H1 (cell line): ENCODE data around the gene CD68. TPM values are rescaled to one million over a fixed set of nuclear protein-coding genes. Genes with fewer than 3 reads are reported as not detected.

ENCODE experiments used
- CTCF ChIA-PET: fragments of 300-600 bp; sonication (Branson Sonifier 250); formaldehyde crosslinking; loops from one replicate; lab custom pipeline; 2021; ENCODE audit not compliant: partially characterized antibody; lab: Charles Lee
- POLR2A ChIA-PET: fragments of 300-600 bp; sonication (Branson Sonifier 250); formaldehyde crosslinking; loops from one replicate; lab custom pipeline; 2021; ENCODE audit warnings: inconsistent platforms; ENCODE audit not compliant: partially characterized antibody; lab: Charles Lee
- DNase-seq, 2 experiments: peaks; one replicate each; pipeline versions ENCODE4 v3.0.0 to v3.0.0-alpha.2; 2010 to 2022; ENCODE audit warnings: low spot score in 2 of 2, low read depth in 1 of 2, mixed read lengths in 1 of 2
- FAIRE-seq: peaks from 2 replicates; lab custom pipeline; 2011; peaks lifted over from hg19 to GRCh38; lab: Jason Lieb, UNC
- H2AFZ ChIP-seq: 2 replicates; pipeline ENCODE4 v1.8.1; 2012; ENCODE audit warnings: low read length, inconsistent platforms
- H2AK5ac ChIP-seq: 2 replicates; pipeline ENCODE4 v1.6.1; 2013; ENCODE audit warnings: low read depth, low read length
- H2BK120ac ChIP-seq: replicated peaks from 2 replicates; pipeline ENCODE3; 2013; ENCODE audit warnings: low read depth, low read length, inconsistent platforms
- H2BK12ac ChIP-seq: 2 replicates; pipeline ENCODE4 v1.6.1; 2013; ENCODE audit warnings: low read depth, low read length
- H2BK15ac ChIP-seq: 2 replicates; pipeline ENCODE4 v1.6.1; 2013; ENCODE audit warnings: low read length
- H2BK20ac ChIP-seq: 2 replicates; pipeline ENCODE4 v1.6.1; 2013; ENCODE audit warnings: low read length
- H2BK5ac ChIP-seq: 2 replicates; pipeline ENCODE4 v1.6.1; 2013; ENCODE audit warnings: low read depth, low read length
- H3K14ac ChIP-seq: 2 replicates; pipeline ENCODE4 v1.6.1; 2013; ENCODE audit warnings: inconsistent platforms; ENCODE audit not compliant: insufficient read length
- H3K18ac ChIP-seq: 2 replicates; pipeline ENCODE4 v1.6.1; 2013; ENCODE audit warnings: low read length; ENCODE audit errors: extremely low read depth
- H3K23ac ChIP-seq: 2 replicates; pipeline ENCODE4 v1.6.1; 2013; ENCODE audit warnings: inconsistent platforms; ENCODE audit not compliant: insufficient read length
- H3K23me2 ChIP-seq: 2 replicates; pipeline ENCODE4 v1.6.1; 2013; ENCODE audit warnings: low read depth, low read length
- H3K27ac ChIP-seq: 2 replicates; pipeline ENCODE4 v1.6.1; 2011; ENCODE audit warnings: low read depth, low read length, inconsistent platforms
- H3K27me3 ChIP-seq, 4 experiments: replicated peaks in 1 of 4; 1 replicate in 1 of 4; 2 replicates in 3 of 4; pipeline versions ENCODE4 v1.6.1 to v1.8.1; 2011 to 2013; ENCODE audit warnings: low read length in 3 of 4, mild to moderate bottlenecking in 3 of 4, inconsistent platforms in 2 of 4, mixed read lengths in 2 of 4, moderate library complexity in 1 of 4; ENCODE audit not compliant: control insufficient read depth in 3 of 4, insufficient read depth in 3 of 4; ENCODE audit errors: extremely low read depth in 1 of 4
- H3K36me3 ChIP-seq, 4 experiments: 2 replicates each; pipeline versions ENCODE4 v1.6.1 to v1.8.1; 2011 to 2013; ENCODE audit warnings: mild to moderate bottlenecking in 4 of 4, low read length in 3 of 4, moderate library complexity in 2 of 4, control low read depth in 1 of 4, inconsistent platforms in 1 of 4; ENCODE audit not compliant: insufficient read depth in 4 of 4, control insufficient read depth in 2 of 4
- H3K4ac ChIP-seq: replicated peaks from 2 replicates; pipeline ENCODE3; 2013; ENCODE audit warnings: low read length, low read depth, mixed read lengths, inconsistent platforms; ENCODE audit not compliant: insufficient read length
- H3K4me1 ChIP-seq, 4 experiments: replicated peaks in 1 of 4; 1 replicate in 1 of 4; 2 replicates in 3 of 4; pipeline versions ENCODE4 v1.6.1 to v1.8.1; 2011 to 2013; ENCODE audit warnings: low read length in 3 of 4, inconsistent platforms in 2 of 4, mixed read lengths in 1 of 4; ENCODE audit not compliant: insufficient read depth in 4 of 4, control insufficient read depth in 3 of 4
- H3K4me2 ChIP-seq, 2 experiments: 2 replicates each; pipeline versions ENCODE4 v1.6.1 to v1.8.1; 2011 to 2013; ENCODE audit warnings: low read depth in 2 of 2, low read length in 2 of 2, control low read depth in 1 of 2, inconsistent platforms in 1 of 2, mild to moderate bottlenecking in 1 of 2; ENCODE audit not compliant: insufficient read depth in 1 of 2
- H3K4me3 ChIP-seq, 4 experiments: fragments of 200-600, 300-600 bp in 1 of 4; sonication (generic), shearing (Covaris generic), sonication (Bioruptor Twin) in 1 of 4; 2 replicates each; pipeline versions ENCODE4 v1.5.1 to v1.8.1; 2011 to 2016; ENCODE audit warnings: low read length in 4 of 4, low read depth in 3 of 4, control low read depth in 2 of 4, inconsistent platforms in 2 of 4, mild to moderate bottlenecking in 2 of 4, mixed read lengths in 1 of 4, moderate library complexity in 1 of 4; ENCODE audit not compliant: insufficient read depth in 2 of 4; ENCODE audit errors: extremely low read depth in 1 of 4
- H3K56ac ChIP-seq: replicated peaks from 2 replicates; pipeline ENCODE3; 2013; ENCODE audit warnings: low read depth, mild to moderate bottlenecking, mixed read lengths, low read length, inconsistent platforms; ENCODE audit not compliant: insufficient read length
- H3K79me1 ChIP-seq: 2 replicates; pipeline ENCODE4 v1.6.1; 2013; ENCODE audit warnings: low read depth, low read length, control low read depth
- H3K79me2 ChIP-seq, 2 experiments: 2 replicates each; pipeline versions ENCODE4 v1.6.1 to v1.8.1; 2012 to 2013; ENCODE audit warnings: low read length in 2 of 2, mild to moderate bottlenecking in 2 of 2, inconsistent platforms in 1 of 2; ENCODE audit not compliant: insufficient read depth in 2 of 2, control insufficient read depth in 1 of 2
- H3K9ac ChIP-seq, 4 experiments: replicated peaks in 1 of 4; 1 replicate in 1 of 4; 2 replicates in 3 of 4; pipeline versions ENCODE4 v1.6.1 to v1.8.1; 2011 to 2013; ENCODE audit warnings: low read depth in 3 of 4, low read length in 3 of 4, control low read depth in 2 of 4, mild to moderate bottlenecking in 2 of 4, moderate library complexity in 2 of 4, inconsistent platforms in 1 of 4; ENCODE audit errors: extremely low read depth in 1 of 4
- H3K9me3 ChIP-seq, 2 experiments: 2 replicates each; pipeline versions ENCODE4 v1.6.1 to v1.8.1; 2012 to 2013; ENCODE audit warnings: mild to moderate bottlenecking in 2 of 2, moderate library complexity in 2 of 2, control low read depth in 1 of 2, inconsistent platforms in 1 of 2, low read depth in 1 of 2, low read length in 1 of 2, mixed read lengths in 1 of 2; ENCODE audit not compliant: insufficient read depth in 2 of 2
- H4K20me1 ChIP-seq, 2 experiments: replicated peaks in 1 of 2; 2 replicates each; pipeline versions ENCODE3 to v1.8.1; 2011 to 2013; ENCODE audit warnings: inconsistent platforms in 2 of 2, low read length in 2 of 2, mild to moderate bottlenecking in 1 of 2; ENCODE audit not compliant: insufficient read depth in 2 of 2, control insufficient read depth in 1 of 2
- H4K5ac ChIP-seq: 2 replicates; pipeline ENCODE4 v1.6.1; 2013; ENCODE audit warnings: low read length, low read depth, mixed read lengths, inconsistent platforms; ENCODE audit not compliant: insufficient read length
- H4K8ac ChIP-seq: 2 replicates; pipeline ENCODE4 v1.8.0; 2013; ENCODE audit warnings: mild to moderate bottlenecking, moderate library complexity, low read length, inconsistent platforms; ENCODE audit not compliant: insufficient read depth; ENCODE audit errors: extremely low read depth
- H4K91ac ChIP-seq: replicated peaks from 2 replicates; pipeline ENCODE3; 2013; ENCODE audit warnings: low read length, mixed read lengths, inconsistent platforms; ENCODE audit not compliant: insufficient read length
- POLR2A ChIP-seq, 2 experiments: IDR thresholded peaks; 1 replicate in 1 of 2; 2 replicates in 1 of 2; pipeline ENCODE4 v1.6.1; 2011; ENCODE audit warnings: low read depth in 2 of 2, low read length in 2 of 2, mild to moderate bottlenecking in 2 of 2; ENCODE audit errors: control extremely low read depth in 1 of 2
- RFX5 ChIP-seq: IDR thresholded peaks from 2 replicates; pipeline ENCODE4 v1.6.1; 2011; ENCODE audit warnings: low read depth, low read length, improper control_type of control experiment, borderline replicate concordance
- WGBS, 2 experiments: shearing (Covaris generic) in 1 of 2; methylation state at CpG; one replicate each; pipeline versions ENCODE4 v1.1.6 to v1.1.7; 2013 to 2015; ENCODE audit warnings: low lambda C conversion rate in 2 of 2, mixed read lengths in 2 of 2, inconsistent platforms in 1 of 2, low coverage in 1 of 2, missing lambda C conversion rate in 1 of 2; ENCODE audit not compliant: insufficient replicate concordance in 2 of 2, insufficient coverage in 1 of 2, insufficient read length in 1 of 2; ENCODE audit errors: extremely low coverage in 1 of 2, missing lambda C conversion rate in 1 of 2; 5-methylcytosine and 5-hydroxymethylcytosine counted together
- polyA plus RNA-seq, 7 experiments: library from polyadenylated mRNA; depleted of rRNA in 3 of 7; stranded (reverse) in 5 of 7; unstranded in 2 of 7; fragments of >200 nt in 5 of 7; fragments of 200-250 nt in 2 of 7; gene quantifications; 1 replicate in 5 of 7; 2 replicates in 1 of 7; 4 replicates in 1 of 7; pipeline versions ENCODE4 v1.2.1 to v1.2.3, GENCODE V29; 2011 to 2013; ENCODE audit warnings: missing spikeins in 2 of 7, mixed read lengths in 2 of 7
- total RNA-seq: library from RNA; stranded (reverse); fragmentation: NEBNext Ultra II Directional; extraction: Animal tissue kit (Norgen Biotek cat#: 25700); gene quantifications from 2 replicates; pipeline ENCODE4 v1.2.1, GENCODE V29; 2021

Gene CD68
- total and polyA plus RNA-seq, 2 of the 8 experiments (the other 6 are each of a cell fraction or from before 2014, with no cell fraction given): 0.18 TPM; not detected in 1

DNA sequence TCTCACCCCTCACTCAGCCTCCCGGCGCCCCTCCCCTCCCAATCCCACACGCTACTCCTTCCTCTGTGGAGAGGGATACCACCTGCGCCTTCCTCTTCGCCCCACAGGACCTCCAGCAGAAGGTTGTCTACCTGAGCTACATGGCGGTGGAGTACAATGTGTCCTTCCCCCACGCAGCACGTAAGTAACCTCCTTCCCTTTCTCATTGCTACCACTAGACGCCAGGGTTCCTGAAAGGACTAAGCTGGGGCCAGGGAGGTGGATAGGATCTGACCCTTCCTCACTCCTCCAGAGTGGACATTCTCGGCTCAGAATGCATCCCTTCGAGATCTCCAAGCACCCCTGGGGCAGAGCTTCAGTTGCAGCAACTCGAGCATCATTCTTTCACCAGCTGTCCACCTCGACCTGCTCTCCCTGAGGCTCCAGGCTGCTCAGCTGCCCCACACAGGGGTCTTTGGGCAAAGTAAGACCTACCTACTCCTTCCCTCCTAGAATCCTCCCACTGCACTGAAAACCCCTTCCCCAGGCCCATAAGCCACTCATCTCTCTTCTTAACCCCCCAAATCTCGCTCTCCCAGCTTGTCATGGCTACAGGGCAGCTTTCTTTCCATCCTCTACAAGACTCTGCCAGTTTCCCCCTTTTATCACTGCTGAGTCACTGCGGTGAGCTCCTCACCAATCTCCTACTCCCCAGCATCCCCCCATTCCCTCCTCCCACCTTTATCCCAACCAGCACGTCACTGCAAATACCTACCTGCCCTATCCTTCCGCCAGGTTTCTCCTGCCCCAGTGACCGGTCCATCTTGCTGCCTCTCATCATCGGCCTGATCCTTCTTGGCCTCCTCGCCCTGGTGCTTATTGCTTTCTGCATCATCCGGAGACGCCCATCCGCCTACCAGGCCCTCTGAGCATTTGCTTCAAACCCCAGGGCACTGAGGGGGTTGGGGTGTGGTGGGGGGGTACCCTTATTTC lies 1.5 kb downstream of the CD68 start:
- Histone ChIP-seq H4K20me1 (peaks cover 10 to 11% of the 10 kb centered on the region in 2 experiments), H3K4me2 (no peak overlapping the region), H3K56ac (no peak overlapping the region), H2AK5ac (peak overlapping the region; percentile 88; the same call in 1 of the 2 replicates), H3K9me3 (no peaks in the 10 kb centered on the region), H4K5ac (no peak overlapping the region), H3K4me1 (peaks cover 0 to 16% (median 5%) of the 10 kb centered on the region in 4 experiments; a peak in 5 of 7 replicates), H3K4me3 (no peak overlapping the region), H2BK5ac (0 out of 2 replicates have a peak overlapping the region, but pooled peaks have one; percentile 44), H2AFZ (no peak overlapping the region), H3K23ac (no peak overlapping the region), H3K4ac (no peak overlapping the region), H4K91ac (peak overlapping the region; percentile 20), H4K8ac (no peak overlapping the region; the same call in 1 of the 2 replicates), H2BK12ac (peak overlapping the region; percentile 17; the same call in 1 of the 2 replicates), H3K23me2 (peaks cover 11% of the 10 kb centered on the region; the same call in 1 of the 2 replicates), H2BK20ac (no peak overlapping the region), H2BK120ac (no peak overlapping the region), H2BK15ac (no peak overlapping the region), H3K27me3 (no peaks in the 10 kb centered on the region), H3K79me1 (peaks cover 4% of the 10 kb centered on the region; the same call in 1 of the 2 replicates), H3K18ac (no peak overlapping the region), H3K14ac (no peak overlapping the region), H3K36me3 (peaks cover 22 to 32% (median 27%) of the 10 kb centered on the region in 4 experiments), H3K9ac (no peak overlapping the region), H3K27ac (no peak overlapping the region), H3K79me2 (peaks cover 0 to 6% of the 10 kb centered on the region in 2 experiments; a peak in 1 of 4 replicates)
- no peak for TF ChIP-seq RFX5
- TF ChIP-seq POLR2A (IDR thresholded peaks at IDR 0.05; ENCODE audit: control extremely low read depth in 1 of 2, low read depth in 2 of 2, low read length in 2 of 2): 0 out of 3 replicates have a peak, but pooled peaks of 1 of the 2 experiments have one; percentile 10
- no peak for FAIRE-seq
- WGBS, 2 experiments: 91% methylated on average over 23 of the region's 23 CpGs; no CpG with 5 or more reads in 1 of the 2 experiments
- POLR2A ChIA-PET: interaction anchor here (0.6 to 37.5 kb wide), 16 partner anchors 1 to 252 kb away, joined by 3 to 1144 read pairs (median 4); partner anchors contain the start of genes ATP1B2, CD68, FXR2 and MPDU1
- CTCF ChIA-PET: interaction anchor here (1.2 to 3.0 kb wide), 5 partner anchors 9 to 107 kb away, joined by 6 to 17 read pairs (median 11); partner anchors contain the start of genes SOX15, TP53 and WRAP53
- DNase-seq: peak in 1 of 2 experiments; percentile 48
